Measurements from ENCODE around the gene TTC33.
"Not testable (repeated sequence)": the region's sequence is repeated elsewhere in the genome, so short reads cannot be mapped to it uniquely, and the experiment has no call there.

TTC33 gene

GRCh38 chr5:40755407-40756365 is at the start of gene TTC33:
TSS of gene TTC33 (minus strand) at chr5:40755961. CDS start at chr5:40747018, 8,943 bp downstream.
- peak; percentile 95 for DNase-seq (ENCODE audit: low spot score)

DNA sequence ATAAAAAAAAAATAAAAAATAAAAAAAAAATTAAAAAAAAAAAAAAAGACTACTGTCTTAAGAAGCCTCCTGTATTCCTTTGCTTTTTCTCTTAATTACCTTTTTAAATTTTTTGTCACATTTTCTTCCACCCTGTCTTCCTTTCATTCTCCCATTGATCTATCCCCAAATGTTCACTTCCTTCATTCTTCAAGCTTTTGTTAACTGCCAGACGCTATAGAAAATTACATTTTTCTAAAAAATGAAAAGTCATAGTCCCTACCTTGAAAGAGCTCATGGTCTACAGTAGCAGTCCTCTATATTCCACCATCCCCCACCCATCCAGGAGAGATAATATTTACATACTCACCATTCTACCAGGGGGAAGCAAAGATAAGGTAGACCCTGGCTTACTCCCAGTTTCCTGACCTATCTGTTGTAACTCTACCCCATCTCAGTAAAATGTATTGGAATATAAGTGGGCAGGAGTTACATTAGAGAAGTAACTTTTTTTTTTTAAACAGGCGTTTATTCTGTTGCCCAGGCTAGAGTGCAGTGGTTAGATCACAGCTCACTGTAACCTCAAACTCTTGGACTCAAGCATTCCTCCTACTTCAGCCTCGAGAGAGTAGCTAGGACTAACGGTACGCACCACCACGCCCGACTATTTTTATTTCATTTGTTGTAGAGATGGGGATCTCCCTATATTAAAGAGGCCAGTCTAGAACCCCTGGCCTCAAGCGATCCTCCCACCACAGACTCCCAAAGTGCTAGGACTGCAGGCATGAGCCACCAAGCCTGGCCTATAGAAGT is 46.2 kb upstream of the TTC33 start:
- no peak for DNase-seq (ENCODE audit: low spot score)

GRCh38 chr5:40799258-40799657 is 43.5 kb upstream of the TTC33 start:
- DNase-seq (ENCODE audit: low spot score) = no peak

DNA sequence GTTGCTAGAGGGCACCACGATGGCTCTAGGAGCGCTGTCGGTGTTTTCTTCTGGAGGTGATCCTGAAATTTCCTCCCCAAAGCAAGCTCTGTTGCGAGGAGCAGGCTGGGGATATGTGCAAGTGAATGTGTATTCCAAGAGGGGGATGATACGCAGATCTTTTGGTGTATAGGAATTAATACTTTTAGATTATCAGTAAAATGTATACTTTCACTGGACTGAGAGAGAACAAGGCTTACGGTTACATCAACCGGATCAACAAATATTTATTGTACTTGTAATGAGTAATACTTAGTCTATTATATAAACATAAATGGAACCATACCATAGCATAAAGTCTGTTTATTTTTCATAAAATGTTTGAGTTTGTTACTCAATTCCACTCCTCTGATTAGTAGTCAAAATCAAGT is 43.0 kb upstream of the TTC33 start:
- DNase-seq (ENCODE audit: low spot score) = no peak

GRCh38 chr5:40798012-40798800 is 42.4 kb upstream of the TTC33 start, which contains the start of gene PRKAA1:
TSS of gene PRKAA1 (minus strand) at chr5:40798374. CDS start at chr5:40798189, 185 bp downstream.
- peak; percentile 88 for DNase-seq (ENCODE audit: low spot score)

DNA sequence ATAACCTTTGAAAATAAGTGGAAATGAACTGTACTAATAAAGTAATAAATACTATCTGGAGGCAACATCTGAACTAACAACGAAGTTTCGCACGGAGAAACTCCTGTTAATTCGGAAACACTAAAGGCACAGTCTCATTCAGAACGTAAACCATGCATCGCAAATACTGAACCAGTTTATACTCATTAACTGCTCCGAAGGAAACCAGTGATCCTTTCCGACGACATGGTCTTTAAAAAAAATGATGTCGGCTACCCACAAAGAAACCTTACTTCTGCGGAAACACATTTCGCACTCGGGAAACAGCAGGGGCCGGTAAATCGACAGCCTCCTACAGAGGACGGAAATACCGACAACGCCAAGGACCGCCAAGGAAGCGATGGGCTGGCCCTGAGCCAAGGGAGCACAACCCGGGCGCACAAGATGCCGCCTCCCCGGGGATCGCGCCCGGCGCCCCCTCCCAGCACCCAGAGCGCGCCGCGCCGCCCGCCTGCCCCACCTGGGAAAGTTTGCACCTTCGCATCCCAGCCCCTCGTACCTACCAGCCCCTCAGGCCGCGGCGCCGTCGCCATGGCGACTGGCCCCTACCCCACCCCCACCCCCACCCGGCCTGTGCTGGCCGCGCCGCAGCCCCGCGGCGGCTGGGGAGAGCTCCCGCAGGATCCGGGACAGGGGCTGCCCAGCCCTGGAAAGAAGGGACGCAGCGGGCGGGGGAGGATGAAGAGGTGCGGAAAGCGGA is 41.7 kb upstream of the TTC33 start:
- DNase-seq (ENCODE audit: low spot score) = peak; percentile 76

DNA sequence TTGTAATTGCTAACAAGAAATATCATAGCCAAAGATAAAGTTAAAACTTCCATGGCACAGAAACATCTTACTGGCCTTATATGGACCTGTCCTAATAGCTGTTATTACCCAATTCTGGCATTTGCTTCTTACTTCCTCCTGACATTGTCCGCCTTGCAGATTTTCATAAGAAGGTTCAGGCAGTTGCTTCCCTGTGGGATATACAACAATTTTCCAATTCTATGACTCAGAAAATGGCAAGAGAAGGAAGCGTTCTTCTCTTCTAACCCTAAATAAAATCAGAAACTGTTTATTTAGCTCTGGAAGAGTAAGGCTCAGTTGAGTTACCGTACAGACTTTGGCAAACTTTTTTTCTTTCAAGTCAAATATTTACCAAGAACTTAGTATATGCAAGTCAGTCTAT is 40.7 kb upstream of the TTC33 start:
- peak; percentile 57 for DNase-seq (ENCODE audit: low spot score)

GRCh38 chr5:40794877-40795276 is 39.1 kb upstream of the TTC33 start:
- DNase-seq (ENCODE audit: low spot score) = not testable (repeated sequence)

DNA sequence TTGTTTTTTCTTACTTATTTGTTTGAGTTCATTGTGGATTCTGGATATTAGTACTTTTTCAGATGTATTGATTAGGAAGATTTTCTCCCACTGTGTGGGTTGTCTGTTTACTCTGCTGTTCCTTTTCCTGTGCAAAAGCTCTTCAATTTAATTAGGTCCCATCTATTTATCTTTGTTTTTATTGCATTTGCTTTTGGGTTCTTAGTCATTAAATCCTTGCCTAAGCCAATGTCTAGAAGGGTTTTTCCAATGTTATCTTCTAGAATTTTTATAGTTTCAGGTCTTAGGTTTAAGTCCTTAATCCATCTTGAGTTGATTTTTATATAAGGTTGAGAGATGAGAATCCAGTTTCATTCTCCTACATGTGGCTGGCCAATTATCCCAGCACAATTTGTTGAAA is 38.6 kb upstream of the TTC33 start:
- DNase-seq (ENCODE audit: low spot score) = not testable (repeated sequence)

DNA sequence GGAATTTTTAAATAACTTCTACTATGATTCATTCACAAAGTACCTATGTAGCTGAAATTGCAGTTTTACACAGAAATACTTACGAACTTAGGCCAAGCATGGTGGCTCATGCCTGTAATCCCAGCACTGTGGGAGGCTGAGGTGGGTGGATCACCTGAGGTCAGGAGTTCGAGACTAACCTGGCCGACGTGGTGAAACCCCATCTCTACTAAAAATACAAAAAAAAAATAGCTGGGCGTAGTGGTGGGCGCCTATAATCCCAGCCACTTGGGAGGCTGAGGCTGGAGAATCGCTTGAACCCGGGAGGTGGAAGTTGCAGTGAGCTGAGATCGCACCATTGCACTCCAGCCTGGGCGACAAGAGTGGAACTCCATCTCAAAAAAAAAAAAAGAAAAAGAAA is 36.9 kb upstream of the TTC33 start:
- DNase-seq (ENCODE audit: low spot score) = not testable (repeated sequence)

- DNase-seq (ENCODE audit: low spot score) = no peak
Observed at GRCh38 chr5:40791715-40792139, 36.0 kb upstream of the TTC33 start.

GRCh38 chr5:40790947-40791593 is 35.3 kb upstream of the TTC33 start:
- DNase-seq (ENCODE audit: low spot score) = no peak

GRCh38 chr5:40788941-40789340 is 33.2 kb upstream of the TTC33 start:
- DNase-seq (ENCODE audit: low spot score) = not testable (repeated sequence)

DNA sequence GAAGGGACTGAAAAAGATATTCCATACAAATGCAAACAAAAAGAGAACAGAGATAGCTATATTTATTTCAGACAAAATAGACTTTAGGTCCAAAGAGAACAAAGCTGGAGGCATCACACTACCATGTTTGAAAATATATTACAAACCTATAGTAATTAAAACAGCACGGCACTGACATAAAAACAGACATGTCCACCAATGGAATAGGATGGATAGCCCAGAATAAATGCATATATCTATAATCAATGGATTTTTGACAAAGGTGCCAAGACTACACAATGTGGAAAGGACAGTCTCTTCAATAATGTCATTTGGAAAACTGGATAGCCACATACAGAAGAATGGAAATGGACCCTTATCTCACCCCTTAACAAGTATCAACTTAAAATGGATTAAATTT is 32.2 kb upstream of the TTC33 start:
- no peak for DNase-seq (ENCODE audit: low spot score)

DNA sequence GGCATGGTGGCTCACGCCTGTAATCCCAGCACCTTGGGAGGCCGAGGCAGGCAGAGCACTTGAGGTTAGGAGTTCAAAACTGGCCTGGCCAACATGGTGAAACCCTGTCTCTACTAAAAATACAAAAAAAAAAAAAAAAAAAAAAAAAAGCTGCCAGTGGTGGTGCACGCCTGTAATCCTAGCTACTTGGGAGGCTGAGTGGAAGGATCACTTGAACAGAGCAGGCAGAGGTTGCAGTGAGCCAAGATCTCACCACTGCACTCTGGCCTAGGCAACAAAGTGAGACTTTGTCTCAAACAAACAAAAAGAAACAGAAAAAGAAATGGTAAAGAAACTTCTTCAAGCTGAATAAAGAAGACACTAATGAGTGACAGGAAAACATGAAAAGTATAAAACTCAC is 30.9 kb upstream of the TTC33 start:
- not testable (repeated sequence) for DNase-seq (ENCODE audit: low spot score)

DNA sequence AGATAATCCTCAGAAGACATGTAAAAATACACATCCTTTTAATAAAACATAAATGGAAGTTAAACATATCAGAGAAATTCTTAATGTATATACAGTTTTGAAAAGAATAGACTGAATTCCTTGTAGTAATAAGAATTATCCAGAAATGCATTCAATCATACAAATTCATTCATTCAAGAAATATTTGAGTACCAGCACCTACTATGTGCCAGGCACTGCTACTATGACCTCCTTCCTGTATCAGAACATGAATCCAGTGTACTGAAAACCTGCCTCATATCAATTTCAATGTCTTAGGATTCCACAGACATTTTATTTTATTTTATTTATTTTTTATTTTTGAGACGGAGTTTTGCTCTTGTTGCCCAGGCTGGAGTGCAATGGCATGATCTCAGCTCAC is 29.2 kb upstream of the TTC33 start:
- no peak for DNase-seq (ENCODE audit: low spot score)

GRCh38 chr5:40784027-40784653 is 28.4 kb upstream of the TTC33 start:
- peak; percentile 44 for DNase-seq (ENCODE audit: low spot score)

DNA sequence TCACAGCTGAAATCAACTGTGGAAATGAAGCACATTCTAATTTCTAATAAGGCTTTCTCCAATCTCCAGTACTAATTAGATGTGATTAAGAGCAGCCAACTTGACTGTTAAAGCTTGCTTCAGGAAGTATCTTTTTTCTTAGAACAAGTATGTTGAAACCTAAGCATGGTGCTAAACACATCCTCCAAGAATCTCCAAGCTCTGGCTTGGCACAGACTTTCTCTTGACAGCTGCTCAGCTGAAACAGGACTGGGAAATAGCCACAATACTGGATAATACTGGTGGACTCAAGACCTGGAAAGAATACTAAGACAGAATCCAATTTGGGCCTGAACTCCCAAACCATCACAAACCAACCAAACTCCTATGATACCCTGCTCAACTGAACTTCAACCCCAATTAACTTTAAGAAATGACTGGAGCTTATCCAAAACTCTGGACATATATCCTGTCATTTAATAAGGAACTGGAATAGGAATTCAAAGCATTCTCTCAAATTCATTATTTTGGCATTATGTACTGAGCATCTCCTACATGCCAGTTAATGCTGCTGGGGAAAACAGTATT is 26.2 kb upstream of the TTC33 start:
- DNase-seq (ENCODE audit: low spot score) = no peak

DNA sequence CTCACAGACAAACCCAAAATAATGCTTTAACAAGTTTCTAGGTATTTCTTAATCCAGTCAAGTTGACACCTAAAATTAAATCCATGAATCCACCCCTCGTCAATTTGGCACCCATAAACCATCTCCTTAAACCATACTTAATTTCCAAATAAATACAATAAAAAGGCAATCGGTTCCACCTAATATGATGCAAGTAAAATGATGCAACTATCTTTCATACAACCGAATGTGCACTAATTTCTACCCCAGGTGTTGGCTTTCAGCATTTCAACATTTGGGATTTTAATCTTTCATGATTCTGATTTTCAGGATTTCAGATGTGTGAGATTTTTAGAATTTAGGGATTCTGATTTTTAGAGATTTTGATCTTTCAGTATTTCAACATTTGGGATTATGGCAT is 25.1 kb upstream of the TTC33 start:
- no peak for DNase-seq (ENCODE audit: low spot score)

DNA sequence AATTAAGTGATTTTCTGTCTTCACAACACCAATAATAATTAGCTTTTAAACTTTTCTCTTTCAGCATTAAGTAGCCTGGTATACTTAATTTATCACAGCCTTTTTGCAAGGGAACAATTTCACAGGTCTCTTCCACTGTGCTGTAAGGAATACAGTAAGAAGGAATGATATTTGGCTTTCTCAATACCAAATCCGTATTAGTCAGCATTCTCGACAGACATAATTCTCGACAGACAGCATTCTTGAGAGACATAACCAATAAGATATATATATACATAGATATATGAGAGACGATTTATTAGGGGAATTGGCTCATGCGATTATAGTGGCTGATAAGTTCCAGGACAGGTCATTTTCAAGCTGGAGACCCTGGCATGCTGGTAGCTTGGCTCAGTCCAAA is 24.4 kb upstream of the TTC33 start:
- no peak for DNase-seq (ENCODE audit: low spot score)

Measured in kidney tubule cell (primary cell).